HL-60 (cell line): ENCODE data around the gene ARHGAP25.

Experiments used
- GABPA ChIP-seq: IDR thresholded peaks from 2 replicates; pipeline ENCODE4 v1.6.1; 2012; ENCODE audit warnings: low read depth
- POLR2AphosphoS5 ChIP-seq: IDR thresholded peaks from 2 replicates; pipeline ENCODE4 v1.6.1; 2012; ENCODE audit warnings: low read depth
- TF ChIP-seq, protein P1 (sequence below): IDR thresholded peaks from one replicate; pipeline ENCODE4 v1.5.1; 2011; ENCODE audit warnings: low read length, control low read depth, inconsistent platforms; ENCODE audit not compliant: insufficient read depth
- TF ChIP-seq, protein P2 (sequence below): IDR thresholded peaks from 2 replicates; pipeline ENCODE4 v1.6.1; 2012; ENCODE audit warnings: low read depth; ENCODE audit not compliant: insufficient replicate concordance

DNA sequence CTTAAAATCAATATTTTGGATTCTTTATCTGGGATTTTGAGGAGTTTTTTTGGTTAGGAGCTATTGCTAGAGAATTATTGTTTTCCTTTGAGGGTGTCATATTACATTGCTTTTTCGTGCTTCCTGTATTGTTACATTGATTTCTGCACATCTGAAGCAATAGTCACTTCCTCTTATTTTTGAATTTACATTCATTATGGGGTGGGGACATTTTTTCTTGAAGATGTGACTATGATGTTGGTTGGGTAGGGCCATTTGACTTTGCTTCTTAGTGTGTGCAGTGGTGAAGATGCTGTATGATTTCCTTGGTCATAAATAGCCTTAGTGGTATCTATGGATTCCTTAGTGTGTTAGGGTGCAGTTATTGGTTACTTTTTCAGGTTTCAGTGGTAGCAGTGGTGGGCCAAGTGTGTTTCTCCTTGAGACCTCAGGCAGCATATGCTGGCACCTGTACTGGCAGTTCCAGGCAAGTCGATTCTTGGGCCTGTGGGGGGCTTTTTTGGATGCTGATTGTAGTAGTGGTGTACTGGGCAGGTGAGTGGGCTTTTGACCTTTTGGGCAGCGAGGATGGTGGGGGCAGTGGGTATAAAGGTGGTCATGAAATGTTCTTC lies 61.8 kb downstream of the ARHGAP25 start:
- TF ChIP-seq, protein P1, sequence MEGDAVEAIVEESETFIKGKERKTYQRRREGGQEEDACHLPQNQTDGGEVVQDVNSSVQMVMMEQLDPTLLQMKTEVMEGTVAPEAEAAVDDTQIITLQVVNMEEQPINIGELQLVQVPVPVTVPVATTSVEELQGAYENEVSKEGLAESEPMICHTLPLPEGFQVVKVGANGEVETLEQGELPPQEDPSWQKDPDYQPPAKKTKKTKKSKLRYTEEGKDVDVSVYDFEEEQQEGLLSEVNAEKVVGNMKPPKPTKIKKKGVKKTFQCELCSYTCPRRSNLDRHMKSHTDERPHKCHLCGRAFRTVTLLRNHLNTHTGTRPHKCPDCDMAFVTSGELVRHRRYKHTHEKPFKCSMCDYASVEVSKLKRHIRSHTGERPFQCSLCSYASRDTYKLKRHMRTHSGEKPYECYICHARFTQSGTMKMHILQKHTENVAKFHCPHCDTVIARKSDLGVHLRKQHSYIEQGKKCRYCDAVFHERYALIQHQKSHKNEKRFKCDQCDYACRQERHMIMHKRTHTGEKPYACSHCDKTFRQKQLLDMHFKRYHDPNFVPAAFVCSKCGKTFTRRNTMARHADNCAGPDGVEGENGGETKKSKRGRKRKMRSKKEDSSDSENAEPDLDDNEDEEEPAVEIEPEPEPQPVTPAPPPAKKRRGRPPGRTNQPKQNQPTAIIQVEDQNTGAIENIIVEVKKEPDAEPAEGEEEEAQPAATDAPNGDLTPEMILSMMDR, result no peak
- peak; percentile 30; the same call in 1 of the 2 replicates for TF ChIP-seq GABPA
- TF ChIP-seq, protein P2, sequence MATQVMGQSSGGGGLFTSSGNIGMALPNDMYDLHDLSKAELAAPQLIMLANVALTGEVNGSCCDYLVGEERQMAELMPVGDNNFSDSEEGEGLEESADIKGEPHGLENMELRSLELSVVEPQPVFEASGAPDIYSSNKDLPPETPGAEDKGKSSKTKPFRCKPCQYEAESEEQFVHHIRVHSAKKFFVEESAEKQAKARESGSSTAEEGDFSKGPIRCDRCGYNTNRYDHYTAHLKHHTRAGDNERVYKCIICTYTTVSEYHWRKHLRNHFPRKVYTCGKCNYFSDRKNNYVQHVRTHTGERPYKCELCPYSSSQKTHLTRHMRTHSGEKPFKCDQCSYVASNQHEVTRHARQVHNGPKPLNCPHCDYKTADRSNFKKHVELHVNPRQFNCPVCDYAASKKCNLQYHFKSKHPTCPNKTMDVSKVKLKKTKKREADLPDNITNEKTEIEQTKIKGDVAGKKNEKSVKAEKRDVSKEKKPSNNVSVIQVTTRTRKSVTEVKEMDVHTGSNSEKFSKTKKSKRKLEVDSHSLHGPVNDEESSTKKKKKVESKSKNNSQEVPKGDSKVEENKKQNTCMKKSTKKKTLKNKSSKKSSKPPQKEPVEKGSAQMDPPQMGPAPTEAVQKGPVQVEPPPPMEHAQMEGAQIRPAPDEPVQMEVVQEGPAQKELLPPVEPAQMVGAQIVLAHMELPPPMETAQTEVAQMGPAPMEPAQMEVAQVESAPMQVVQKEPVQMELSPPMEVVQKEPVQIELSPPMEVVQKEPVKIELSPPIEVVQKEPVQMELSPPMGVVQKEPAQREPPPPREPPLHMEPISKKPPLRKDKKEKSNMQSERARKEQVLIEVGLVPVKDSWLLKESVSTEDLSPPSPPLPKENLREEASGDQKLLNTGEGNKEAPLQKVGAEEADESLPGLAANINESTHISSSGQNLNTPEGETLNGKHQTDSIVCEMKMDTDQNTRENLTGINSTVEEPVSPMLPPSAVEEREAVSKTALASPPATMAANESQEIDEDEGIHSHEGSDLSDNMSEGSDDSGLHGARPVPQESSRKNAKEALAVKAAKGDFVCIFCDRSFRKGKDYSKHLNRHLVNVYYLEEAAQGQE, result no peak
- no peak for TF ChIP-seq POLR2AphosphoS5
